Vagina (tissue), 2 donors: Measurements from ENCODE around the gene IFI6.
"Not testable (repeated sequence)": the region's sequence is repeated elsewhere in the genome, so short reads cannot be mapped to it uniquely, and the experiment has no call there.

Experiments
- CTCF ChIP-seq, 3 experiments: fragments of 450-650 bp in 2 of 3; fragments of 200-600 bp in 1 of 3; sonication (generic) in 1 of 3; IDR thresholded peaks; one replicate each; pipeline ENCODE4 v1.5.1; 2017 to 2019; ENCODE audit warnings: antibody characterized with exemption in 3 of 3, mild to moderate bottlenecking in 2 of 3, moderate library complexity in 2 of 3
- POLR2A ChIP-seq, 2 donors: fragments of 450-650 bp; IDR thresholded peaks; one replicate each; pipeline ENCODE4 v1.6.1; 2017; ENCODE audit warnings: antibody characterized with exemption in 2 of 2, mild to moderate bottlenecking in 2 of 2, moderate library complexity in 2 of 2
- POLR2AphosphoS5 ChIP-seq, 2 donors: sonication (generic); formaldehyde crosslinking; IDR thresholded peaks; one replicate each; pipeline ENCODE4 v1.9.0; 2017; ENCODE audit warnings: antibody characterized with exemption in 2 of 2, mild to moderate bottlenecking in 2 of 2, low read depth in 1 of 2; ENCODE audit not compliant: insufficient read depth in 1 of 2

DNA sequence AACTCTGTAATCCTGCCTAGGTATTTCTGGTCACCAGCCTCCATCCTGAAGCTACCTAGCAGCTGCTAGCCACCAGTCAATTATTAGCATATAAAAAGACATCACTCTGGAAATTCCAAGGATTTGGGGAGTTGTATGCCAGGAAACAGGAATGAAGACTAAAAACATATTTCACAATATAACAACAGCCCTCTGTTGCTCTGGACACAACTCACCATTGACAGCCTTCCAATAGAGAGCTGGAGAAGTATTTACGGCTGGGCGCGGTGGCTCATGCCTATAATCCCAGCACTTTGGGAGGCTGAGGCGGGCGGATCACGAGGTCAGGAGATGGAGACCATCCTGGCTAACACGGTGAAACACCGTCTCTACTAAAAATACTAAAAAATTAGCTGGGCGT, 24.8 kb upstream of the IFI6 start:
- not testable (repeated sequence) for TF ChIP-seq CTCF (IDR thresholded peaks at IDR 0.05); POLR2A (IDR thresholded peaks at IDR 0.05); POLR2AphosphoS5 (IDR thresholded peaks at IDR 0.05; ENCODE audit: insufficient read depth in 1 of 2, low read depth in 1 of 2)
